ENCODE data around the gene ZNF334. TPM values are rescaled to one million over a fixed set of nuclear protein-coding genes. Genes with fewer than 3 reads are reported as not detected.

Gene ZNF334
- total RNA-seq, 1 donor from 2014 or later = 1.2 TPM

- intact Hi-C loops (cut with micrococcal nuclease) = no loop called here
Measured at GRCh38 chr20:46491354-46491753, 22.0 kb downstream of the ZNF334 start.

DNA sequence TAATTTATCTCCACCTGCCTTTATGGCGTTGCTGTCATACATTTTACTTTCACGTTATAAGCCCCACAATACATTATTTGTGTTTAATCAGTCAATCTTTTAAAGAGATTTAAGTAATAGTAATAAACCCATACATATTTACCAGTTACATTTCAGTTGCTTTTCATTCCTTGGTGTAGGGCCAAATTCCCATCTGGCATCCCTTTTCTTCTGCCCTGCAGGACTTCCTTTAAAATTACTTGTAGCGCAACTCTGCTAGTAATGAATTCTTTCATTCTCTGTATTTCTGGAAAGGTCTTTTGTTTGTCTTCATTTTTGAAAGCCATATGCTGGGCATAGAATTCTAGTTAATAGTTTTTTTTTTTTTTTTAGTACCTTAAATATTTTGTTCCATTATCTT lies 24.9 kb downstream of the ZNF334 start:
- intact Hi-C loops (cut with micrococcal nuclease) = no loop called here

DNA sequence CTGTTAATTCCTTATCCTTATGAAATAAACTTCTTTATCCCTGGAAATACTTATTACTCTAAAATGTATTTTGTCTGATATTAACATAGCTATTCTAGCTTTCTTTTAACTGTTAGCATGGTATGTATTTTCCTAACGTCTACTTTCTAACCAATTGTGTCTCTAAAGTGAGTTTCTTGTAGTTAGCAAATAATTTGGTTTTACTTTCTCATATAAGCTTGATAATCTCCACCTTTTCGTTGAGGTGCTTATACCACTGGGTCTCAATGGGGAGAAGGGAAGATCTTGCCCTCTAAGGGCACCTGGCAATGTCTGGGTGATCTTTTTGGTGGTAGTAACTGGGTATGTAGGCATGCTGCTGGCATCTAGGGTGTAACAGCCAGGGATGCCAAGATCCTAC lies 25.7 kb downstream of the ZNF334 start:
- intact Hi-C loops (cut with micrococcal nuclease) = no loop called here

DNA sequence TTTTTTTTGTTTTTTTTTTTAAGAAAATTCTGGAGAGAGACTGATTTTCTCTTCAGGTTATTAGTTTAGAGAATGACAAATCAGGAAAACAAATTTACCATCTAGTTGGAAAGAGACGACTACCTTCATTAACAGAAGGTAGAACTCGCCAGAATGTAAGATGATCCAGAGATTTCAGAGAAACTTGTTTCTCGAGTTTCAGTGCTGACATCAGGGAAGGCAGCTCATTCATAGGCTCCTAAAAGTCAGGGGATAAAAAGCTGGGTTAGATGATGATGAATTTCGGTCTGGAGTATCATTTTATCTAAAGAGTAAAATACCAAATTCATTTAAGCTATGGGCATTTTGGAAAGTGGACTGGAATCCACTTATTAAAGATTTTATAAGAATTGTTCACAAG lies 27.9 kb downstream of the ZNF334 start:
- intact Hi-C loops (cut with micrococcal nuclease) = no loop called here

GRCh38 chr20:46484954-46485353 lies 28.4 kb downstream of the ZNF334 start:
- intact Hi-C loops (cut with micrococcal nuclease) = no loop called here

GRCh38 chr20:46483879-46484278 lies 29.5 kb downstream of the ZNF334 start:
- intact Hi-C loops (cut with micrococcal nuclease) = no loop called here

- intact Hi-C loops (cut with micrococcal nuclease) = no loop called here
Measured at GRCh38 chr20:46482864-46483263, 30.5 kb downstream of the ZNF334 start.

GRCh38 chr20:46477640-46478039 lies 35.7 kb downstream of the ZNF334 start:
- intact Hi-C loops (cut with micrococcal nuclease) = no loop called here

- intact Hi-C loops (cut with micrococcal nuclease) = no loop called here
Measured at GRCh38 chr20:46477225-46477624, 36.1 kb downstream of the ZNF334 start.

DNA sequence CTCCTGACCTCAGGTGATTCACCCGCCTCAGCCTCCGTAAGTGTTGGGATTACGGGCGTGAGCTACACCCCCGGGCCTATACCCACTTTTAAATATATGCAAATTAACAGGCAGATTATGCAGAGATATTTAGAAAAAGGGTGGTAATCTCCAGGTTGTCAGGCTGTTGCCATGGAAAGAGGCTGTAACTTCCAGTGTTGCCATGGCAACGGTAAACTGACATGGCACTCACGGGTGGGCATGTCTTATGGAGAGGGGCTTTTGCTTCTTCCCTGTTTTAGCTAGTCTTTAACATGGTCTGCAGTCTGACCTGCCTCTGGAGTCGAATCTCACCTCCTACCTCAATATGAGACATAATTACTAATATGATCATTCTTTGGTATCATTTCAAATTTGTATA lies 44.9 kb downstream of the ZNF334 start:
- intact Hi-C loops (cut with micrococcal nuclease) = no loop called here

DNA sequence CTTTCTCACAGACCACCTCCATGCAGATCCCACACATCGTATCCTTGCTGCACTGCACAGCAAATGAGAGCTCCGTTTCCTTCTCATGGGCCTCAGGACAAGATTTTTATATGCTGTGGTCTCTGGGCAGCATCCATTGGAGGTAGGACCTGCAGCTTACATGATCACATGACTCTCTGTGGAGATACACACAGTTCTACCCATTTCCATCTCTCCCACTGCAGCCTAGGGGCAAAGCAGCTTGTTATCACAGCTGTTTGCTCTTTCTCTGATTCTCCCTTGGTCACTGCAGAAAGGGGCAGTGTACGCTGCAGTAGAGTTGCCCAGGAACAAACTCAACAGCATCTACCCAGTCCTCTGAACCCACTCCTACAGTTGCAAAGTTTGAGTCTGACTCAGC lies 48.9 kb downstream of the ZNF334 start:
- intact Hi-C loops (cut with micrococcal nuclease) = no loop called here

GRCh38 chr20:46463852-46464251 lies 49.5 kb downstream of the ZNF334 start:
- intact Hi-C loops (cut with micrococcal nuclease) = no loop called here

- intact Hi-C loops (cut with micrococcal nuclease) = no loop called here
Measured at GRCh38 chr20:46461808-46462207, 51.6 kb downstream of the ZNF334 start.

DNA sequence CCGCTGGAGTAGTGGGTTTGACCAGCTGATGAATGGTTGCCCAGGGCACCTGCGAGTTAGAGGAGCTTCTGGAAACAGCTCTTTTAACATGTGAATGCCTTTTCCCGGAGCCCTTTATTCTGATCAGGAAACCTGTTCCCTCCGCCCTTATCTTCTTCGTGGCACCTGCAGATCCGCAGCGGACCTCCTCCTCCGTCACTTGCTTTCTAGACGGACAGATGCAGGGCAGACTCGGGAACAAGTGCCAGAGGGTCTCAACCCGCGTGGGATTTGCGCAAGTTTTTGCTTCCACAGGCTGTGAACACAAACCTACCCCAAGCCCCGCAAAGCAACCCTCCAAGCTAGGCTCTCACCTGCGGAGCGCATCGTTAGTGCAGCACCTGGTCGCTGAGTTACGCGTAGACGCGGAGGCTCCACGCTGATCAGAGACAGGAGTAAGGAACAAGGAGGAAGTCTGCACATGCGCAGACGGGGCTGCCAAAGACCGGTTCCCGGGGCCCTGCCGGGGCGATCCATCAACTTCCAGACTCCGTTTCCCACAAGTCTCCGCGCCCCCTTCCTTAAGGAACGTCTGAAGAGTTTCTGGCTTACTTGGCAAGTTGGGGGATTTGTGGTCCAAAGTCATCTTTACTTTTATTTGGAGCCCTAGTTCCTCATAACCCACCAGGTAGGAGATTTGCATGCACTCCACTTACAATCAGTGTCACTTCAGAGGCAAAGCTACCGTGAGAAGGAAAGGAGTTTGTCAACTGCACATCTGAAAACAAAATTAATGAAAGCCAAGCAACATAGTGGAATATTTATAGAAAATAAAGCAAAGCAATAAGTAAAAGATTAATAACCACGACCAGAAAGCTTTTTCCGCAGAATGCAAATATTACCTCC lies 54.3 kb downstream of the ZNF334 start:
- intact Hi-C loops (cut with micrococcal nuclease) = no loop called here

GRCh38 chr20:46456255-46457028 lies 56.9 kb downstream of the ZNF334 start:
- intact Hi-C loops (cut with micrococcal nuclease) = no loop called here

DNA sequence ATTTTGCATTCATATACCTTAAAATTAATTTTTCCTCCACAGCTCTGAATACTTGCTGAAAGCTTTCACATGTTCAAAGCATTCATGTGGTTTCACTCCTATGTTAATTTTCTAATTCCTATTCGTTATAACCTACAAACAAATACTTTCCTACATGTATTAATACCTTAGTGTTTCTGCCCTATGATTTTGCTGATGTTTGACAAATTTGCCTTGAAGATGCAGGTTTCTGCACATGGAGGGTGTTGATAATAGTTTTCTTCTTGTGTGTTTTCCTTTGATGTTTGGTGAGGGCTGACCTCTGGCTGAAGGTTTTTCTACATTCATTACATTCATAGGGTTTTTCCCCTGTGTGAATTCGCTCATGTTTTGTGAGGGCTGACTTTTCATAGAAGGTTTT lies 57.6 kb downstream of the ZNF334 start:
- intact Hi-C loops (cut with micrococcal nuclease) = no loop called here

Other genes starting within 250 kb of the ZNF334 start
- gene CDH22, start 205.1 kb downstream of the ZNF334 start, total RNA-seq = not detected in 2 replicates
- gene ELMO2, start 106.9 kb downstream of the ZNF334 start, total RNA-seq = 62.4 and 65.1 TPM in 2 replicates
- gene OCSTAMP, start 37.1 kb upstream of the ZNF334 start, total RNA-seq = not detected in 2 replicates
- not detected in 2 replicates for gene SLC13A3, start 137.9 kb upstream of the ZNF334 start, total RNA-seq
- 15.3 and 17.2 TPM in 2 replicates for gene TP53RK, start 175.9 kb upstream of the ZNF334 start, total RNA-seq
- not detected in 2 replicates for gene SLC2A10, start 196.1 kb upstream of the ZNF334 start, total RNA-seq

Data from T-helper 2 cell treated with Interferon-gamma antibody and Interleukin-4, amounts not matched to agents 100 ng/mL and 5 ng/mL, for 36 hours (primary cell).